ENCODE data around the gene EMC7. TPM values are rescaled to one million over a fixed set of nuclear protein-coding genes. Genes with fewer than 3 reads are reported as not detected.

EMC7 gene
- polyA plus RNA-seq, 1 donor (not counting 4 experiments of a cell fraction or from before 2014, with no cell fraction given) = 101 TPM

- Histone ChIP-seq H3K27ac (ENCODE audit: control insufficient read depth, insufficient read depth, low read length) (no peak overlapping the region), H2AFZ (ENCODE audit: control insufficient read depth, low read length) (no peak overlapping the region), H3K27me3 (ENCODE audit: control insufficient read depth, extremely low read depth, insufficient read depth, low read length) (no peaks in the 10 kb centered on the region), H3K79me2 (ENCODE audit: control insufficient read depth, insufficient read depth, low read length) (no peaks in the 10 kb centered on the region), H3K4me3 (ENCODE audit: control insufficient read depth in 2 of 3, extremely low read depth in 1 of 3, insufficient read depth in 2 of 3, low read depth in 1 of 3, low read length in 3 of 3) (no peak overlapping the region), H3K9ac (ENCODE audit: control insufficient read depth, extremely low read depth, insufficient read depth, low read length) (no peak overlapping the region), H3K9me1 (ENCODE audit: control insufficient read depth, extremely low read depth, insufficient read depth, low read length) (no peaks in the 10 kb centered on the region), H4K20me1 (ENCODE audit: control insufficient read depth, extremely low read depth, insufficient read depth, low read length) (no peaks in the 10 kb centered on the region), H3K9me3 (ENCODE audit: control insufficient read depth, low read depth, low read length) (no peaks in the 10 kb centered on the region), H3K4me2 (ENCODE audit: control insufficient read depth, extremely low read depth, insufficient read depth, low read depth, low read length) (no peak overlapping the region), H3K36me3 (ENCODE audit: control insufficient read depth in 2 of 2, extremely low read depth in 1 of 2, insufficient read depth in 2 of 2, low read length in 2 of 2) (peaks cover 0 to 2% of the 10 kb centered on the region in 2 experiments), H3K4me1 (ENCODE audit: control insufficient read depth, extremely low read depth, insufficient read depth, low read length) (no peaks in the 10 kb centered on the region)
- FAIRE-seq (no peak), DNase-seq (ENCODE audit: low read depth, low spot score) (no peak)
- dilution Hi-C loops (cut with MboI; ENCODE audit: extremely low pct_ligation_motif_present, low sequenced_read_pairs) = no loop called here
- TF ChIP-seq CTCF (optimal IDR thresholded peaks at IDR 0.05 in 1 of 3, IDR thresholded peaks at IDR 0.05 in 1 of 3, conservative IDR thresholded peaks at IDR 0.05 in 1 of 3; ENCODE audit: extremely low read depth in 1 of 3, insufficient read depth in 2 of 3, low read length in 3 of 3) (no peak), EZH2 (IDR thresholded peaks at IDR 0.05; ENCODE audit: low read length) (no peak)
Observed at GRCh38 chr15:34133511-34133910, 31.8 kb upstream of the EMC7 start.

- no peak for TF ChIP-seq CTCF (optimal IDR thresholded peaks at IDR 0.05 in 1 of 3, IDR thresholded peaks at IDR 0.05 in 1 of 3, conservative IDR thresholded peaks at IDR 0.05 in 1 of 3; ENCODE audit: extremely low read depth in 1 of 3, insufficient read depth in 2 of 3, low read length in 3 of 3)
- no peak for TF ChIP-seq EZH2 (IDR thresholded peaks at IDR 0.05; ENCODE audit: low read length)
- FAIRE-seq = no peak
- H2AFZ ChIP-seq (ENCODE audit: control insufficient read depth, low read length) = no peak overlapping the region
- no peak overlapping the region for H3K27ac ChIP-seq (ENCODE audit: control insufficient read depth, insufficient read depth, low read length)
- no peaks in the 10 kb centered on the region for H4K20me1 ChIP-seq (ENCODE audit: control insufficient read depth, extremely low read depth, insufficient read depth, low read length)
- H3K9me1 ChIP-seq (ENCODE audit: control insufficient read depth, extremely low read depth, insufficient read depth, low read length) = no peaks in the 10 kb centered on the region
- dilution Hi-C loops (cut with MboI; ENCODE audit: extremely low pct_ligation_motif_present, low sequenced_read_pairs) = no loop called here
- no peaks in the 10 kb centered on the region for H3K27me3 ChIP-seq (ENCODE audit: control insufficient read depth, extremely low read depth, insufficient read depth, low read length)
- H3K4me1 ChIP-seq (ENCODE audit: control insufficient read depth, extremely low read depth, insufficient read depth, low read length) = no peaks in the 10 kb centered on the region
- no peak for DNase-seq (ENCODE audit: low read depth, low spot score)
- H3K4me2 ChIP-seq (ENCODE audit: control insufficient read depth, extremely low read depth, insufficient read depth, low read depth, low read length) = no peak overlapping the region
- no peak overlapping the region for H3K9ac ChIP-seq (ENCODE audit: control insufficient read depth, extremely low read depth, insufficient read depth, low read length)
- H3K36me3 ChIP-seq (ENCODE audit: control insufficient read depth in 2 of 2, extremely low read depth in 1 of 2, insufficient read depth in 2 of 2, low read length in 2 of 2) = no peaks in the 10 kb centered on the region
- H3K4me3 ChIP-seq (ENCODE audit: control insufficient read depth in 2 of 3, extremely low read depth in 1 of 3, insufficient read depth in 2 of 3, low read depth in 1 of 3, low read length in 3 of 3) = no peak overlapping the region
- no peaks in the 10 kb centered on the region for H3K9me3 ChIP-seq (ENCODE audit: control insufficient read depth, low read depth, low read length)
- no peaks in the 10 kb centered on the region for H3K79me2 ChIP-seq (ENCODE audit: control insufficient read depth, insufficient read depth, low read length)
Observed at GRCh38 chr15:34132881-34133280, 31.2 kb upstream of the EMC7 start.
